ENCODE data around the gene CRISP1.

Gene CRISP1, protein sequence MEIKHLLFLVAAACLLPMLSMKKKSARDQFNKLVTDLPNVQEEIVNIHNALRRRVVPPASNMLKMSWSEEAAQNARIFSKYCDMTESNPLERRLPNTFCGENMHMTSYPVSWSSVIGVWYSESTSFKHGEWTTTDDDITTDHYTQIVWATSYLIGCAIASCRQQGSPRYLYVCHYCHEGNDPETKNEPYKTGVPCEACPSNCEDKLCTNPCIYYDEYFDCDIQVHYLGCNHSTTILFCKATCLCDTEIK

DNA sequence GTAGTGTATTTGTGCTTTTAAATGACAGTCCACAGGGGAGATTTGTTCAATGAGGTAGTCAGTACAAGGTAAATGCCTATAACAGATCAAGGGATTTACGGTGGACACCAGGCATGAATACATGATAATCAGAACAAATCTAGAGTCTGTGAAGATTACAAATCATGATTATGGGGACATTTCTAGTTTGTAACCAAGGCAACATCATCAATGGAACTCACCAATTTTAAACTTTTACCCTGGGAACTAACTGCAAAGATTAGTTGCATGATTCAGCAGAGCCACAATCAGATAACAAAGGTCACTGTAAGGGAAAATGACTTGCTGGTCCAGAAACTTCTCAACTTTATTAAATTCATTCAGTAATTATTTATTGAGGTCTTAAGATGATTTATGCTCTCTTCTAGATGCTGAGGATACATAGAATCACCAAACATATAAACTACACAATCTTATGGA lies at the start of gene CRISP1:
CRISP1 (minus strand) TSS at position 51 of the 459 bp plus-strand sequence. CDS start 9,135 bp downstream, outside the sequence.
- no peak within 1 kb of the TSS for H3K4me3 ChIP-seq (replicated peaks; ENCODE audit: low read depth, low read length)
- no peak for DNase-seq (ENCODE audit: extremely low read depth, low read depth)
- no peak for TF ChIP-seq CTCF (IDR thresholded peaks at IDR 0.05; ENCODE audit: low read depth, low read length, missing control alignments)

- no peak for DNase-seq (ENCODE audit: extremely low read depth, low read depth)
- TF ChIP-seq CTCF (IDR thresholded peaks at IDR 0.05; ENCODE audit: low read depth, low read length, missing control alignments) = no peak
- no peak overlapping the region for H3K4me3 ChIP-seq (replicated peaks; ENCODE audit: low read depth, low read length)
These were observed 48.7 kb upstream of the CRISP1 start for GRCh38 chr6:49915035-49915434.

DNA sequence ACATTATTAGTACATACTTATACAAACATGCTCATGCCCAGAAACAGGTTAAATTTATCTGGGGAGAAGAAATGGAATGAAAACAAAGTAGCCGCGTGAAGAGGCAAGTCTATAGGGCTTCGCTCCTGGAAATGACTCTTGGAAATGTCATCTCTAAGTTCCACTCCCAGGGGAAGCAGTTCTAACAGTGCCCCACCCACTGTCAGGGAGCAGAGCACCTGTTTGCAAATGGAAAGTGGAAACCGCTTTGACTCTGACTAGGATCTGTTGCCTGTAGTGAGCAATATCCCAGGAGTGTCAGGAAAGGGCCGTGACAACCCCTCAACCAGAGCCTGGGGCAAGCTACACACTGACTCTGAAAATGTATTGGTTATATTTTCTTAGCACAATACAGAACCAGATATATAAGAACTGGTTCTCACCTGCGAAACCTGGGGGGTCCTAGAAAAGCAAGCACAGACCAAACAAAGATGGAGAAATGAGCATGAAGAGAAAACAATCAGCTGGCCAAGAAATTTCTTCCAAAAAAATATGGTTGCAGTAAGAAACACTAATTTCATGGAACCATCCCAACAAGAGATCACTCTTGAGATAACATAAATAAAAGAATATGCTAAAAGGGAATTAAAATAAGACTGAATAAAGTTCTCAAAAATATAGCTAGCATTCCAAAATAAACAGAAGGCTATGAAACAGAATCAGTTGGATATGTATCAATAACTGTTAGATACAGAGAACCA lies 47.5 kb upstream of the CRISP1 start:
- TF ChIP-seq CTCF (IDR thresholded peaks at IDR 0.05; ENCODE audit: low read depth, low read length, missing control alignments) = no peak
- no peak overlapping the region for H3K4me3 ChIP-seq (replicated peaks; ENCODE audit: low read depth, low read length)
- DNase-seq (ENCODE audit: extremely low read depth, low read depth) = no peak

GRCh38 chr6:49912196-49912595 lies 45.9 kb upstream of the CRISP1 start:
- no peak for DNase-seq (ENCODE audit: extremely low read depth, low read depth)
- TF ChIP-seq CTCF (IDR thresholded peaks at IDR 0.05; ENCODE audit: low read depth, low read length, missing control alignments) = no peak
- no peak overlapping the region for H3K4me3 ChIP-seq (replicated peaks; ENCODE audit: low read depth, low read length)

- no peak overlapping the region for H3K4me3 ChIP-seq (replicated peaks; ENCODE audit: low read depth, low read length)
- DNase-seq (ENCODE audit: extremely low read depth, low read depth) = no peak
- no peak for TF ChIP-seq CTCF (IDR thresholded peaks at IDR 0.05; ENCODE audit: low read depth, low read length, missing control alignments)
These were observed 44.9 kb upstream of the CRISP1 start for GRCh38 chr6:49911252-49911651.

DNA sequence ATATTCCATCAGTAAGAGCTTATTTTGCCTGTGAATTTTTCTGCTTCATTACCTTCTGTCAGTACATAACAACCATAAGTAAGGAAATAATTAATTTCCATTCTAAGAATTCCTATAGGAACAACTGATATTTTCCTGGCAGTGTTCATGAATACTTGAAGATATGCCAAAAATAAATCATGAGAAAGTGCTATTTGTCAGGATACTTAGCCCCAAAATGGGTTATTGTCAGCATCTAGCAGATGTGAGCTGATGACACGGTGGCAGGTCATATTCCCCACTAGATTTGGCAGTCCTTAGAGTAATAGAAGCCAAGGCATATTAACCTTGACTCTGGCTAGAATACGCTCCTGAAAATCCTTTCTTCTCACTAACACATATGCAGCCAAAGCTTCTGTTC lies 43.2 kb upstream of the CRISP1 start:
- DNase-seq (ENCODE audit: extremely low read depth, low read depth) = no peak
- no peak for TF ChIP-seq CTCF (IDR thresholded peaks at IDR 0.05; ENCODE audit: low read depth, low read length, missing control alignments)
- H3K4me3 ChIP-seq (replicated peaks; ENCODE audit: low read depth, low read length) = no peak overlapping the region

Data from HFF-Myc (cell line).